Fibroblast of lung (primary cell): ENCODE data around the gene CBR1.

Source experiments
- EZH2 ChIP-seq: IDR thresholded peaks from 2 replicates; pipeline ENCODE4 v1.5.1; 2012; ENCODE audit warnings: low read length, control low read depth, mild to moderate bottlenecking; ENCODE audit errors: missing control alignments
- TF ChIP-seq, protein P1 (sequence below), 2 donors: IDR thresholded peaks in 1 of 2; conservative IDR thresholded peaks in 1 of 2; 1 replicate in 1 of 2; 2 replicates in 1 of 2; pipeline ENCODE4 v1.5.1; 2011 to 2012; ENCODE audit warnings: low read length in 2 of 2, control low read depth in 1 of 2, inconsistent platforms in 1 of 2, low read depth in 1 of 2, mild to moderate bottlenecking in 1 of 2

DNA sequence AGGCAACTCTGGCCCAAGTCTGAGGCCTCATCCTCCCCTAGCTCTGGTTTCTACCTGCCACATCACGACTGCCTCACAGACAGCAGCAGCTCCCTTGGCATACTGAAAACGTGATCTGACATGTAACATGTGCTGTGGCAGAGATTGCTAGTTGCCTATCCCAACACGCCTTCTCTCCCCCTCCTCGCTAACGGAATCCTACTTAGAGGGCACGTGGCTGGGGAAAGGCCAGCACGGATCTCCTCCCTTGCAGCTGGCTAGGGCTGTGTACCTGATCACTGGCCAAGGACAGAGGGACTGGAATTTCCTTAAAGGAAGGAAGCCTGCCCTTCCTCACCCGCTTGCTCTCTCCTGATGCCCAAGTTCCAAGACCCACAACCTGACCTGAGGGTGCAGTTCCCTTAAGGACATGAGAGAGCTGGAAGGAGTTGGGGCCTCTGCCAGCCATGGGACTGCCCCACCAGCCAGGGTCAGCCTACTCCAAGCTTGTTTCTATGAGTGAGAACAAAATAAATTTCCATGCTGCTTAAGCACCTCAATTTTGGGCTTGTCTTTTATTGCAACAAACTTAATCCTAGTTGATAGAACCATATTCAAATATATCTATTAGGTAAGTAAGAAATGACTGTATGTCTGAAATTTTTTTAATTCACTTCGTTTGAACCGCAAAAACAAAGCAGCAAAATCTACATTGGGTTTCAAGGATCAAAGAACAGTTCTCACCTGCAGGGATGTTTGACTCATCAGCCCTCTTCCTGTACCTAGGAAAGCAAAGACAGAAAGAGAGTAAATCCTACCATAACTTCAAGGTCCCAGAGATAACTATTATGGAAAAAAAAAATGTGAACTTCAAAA, 16.7 kb upstream of the CBR1 start:
- TF ChIP-seq, protein P1, sequence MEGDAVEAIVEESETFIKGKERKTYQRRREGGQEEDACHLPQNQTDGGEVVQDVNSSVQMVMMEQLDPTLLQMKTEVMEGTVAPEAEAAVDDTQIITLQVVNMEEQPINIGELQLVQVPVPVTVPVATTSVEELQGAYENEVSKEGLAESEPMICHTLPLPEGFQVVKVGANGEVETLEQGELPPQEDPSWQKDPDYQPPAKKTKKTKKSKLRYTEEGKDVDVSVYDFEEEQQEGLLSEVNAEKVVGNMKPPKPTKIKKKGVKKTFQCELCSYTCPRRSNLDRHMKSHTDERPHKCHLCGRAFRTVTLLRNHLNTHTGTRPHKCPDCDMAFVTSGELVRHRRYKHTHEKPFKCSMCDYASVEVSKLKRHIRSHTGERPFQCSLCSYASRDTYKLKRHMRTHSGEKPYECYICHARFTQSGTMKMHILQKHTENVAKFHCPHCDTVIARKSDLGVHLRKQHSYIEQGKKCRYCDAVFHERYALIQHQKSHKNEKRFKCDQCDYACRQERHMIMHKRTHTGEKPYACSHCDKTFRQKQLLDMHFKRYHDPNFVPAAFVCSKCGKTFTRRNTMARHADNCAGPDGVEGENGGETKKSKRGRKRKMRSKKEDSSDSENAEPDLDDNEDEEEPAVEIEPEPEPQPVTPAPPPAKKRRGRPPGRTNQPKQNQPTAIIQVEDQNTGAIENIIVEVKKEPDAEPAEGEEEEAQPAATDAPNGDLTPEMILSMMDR (conservative IDR thresholded peaks at IDR 0.05 in 1 of 2, IDR thresholded peaks at IDR 0.05 in 1 of 2; ENCODE audit: low read depth in 1 of 2, low read length in 2 of 2): no peak
- no peak for TF ChIP-seq EZH2
